ENCODE data around the gene LYPD5. TPM values are rescaled to one million over a fixed set of nuclear protein-coding genes. Genes with fewer than 3 reads are reported as not detected.
A peak's percentile ranks its signal among the peaks of the same experiment; 100 is the strongest.

LYPD5 gene
- total RNA-seq, 1 experiment from 2014 or later: 0.46 TPM

DNA sequence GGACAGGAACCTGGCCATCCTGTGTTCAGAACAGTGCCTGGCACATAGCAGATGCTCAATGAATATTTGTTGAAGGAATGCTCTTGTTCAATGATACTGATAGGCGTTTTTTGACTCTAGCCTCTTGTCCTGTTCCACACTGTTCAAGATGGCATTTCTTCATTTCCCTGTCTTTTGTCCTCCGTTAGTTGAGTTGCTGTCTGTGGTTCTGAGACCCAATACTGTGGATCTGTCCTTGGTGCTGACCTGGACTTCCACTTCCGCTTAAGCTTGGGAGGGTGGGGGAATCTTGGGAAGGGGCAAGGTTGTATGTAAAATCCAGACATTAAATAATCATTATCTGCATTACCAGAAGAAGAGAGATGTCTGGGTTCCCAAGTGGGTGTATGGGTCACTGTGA is 13.2 kb downstream of the LYPD5 start:
- 0 out of 2 replicates have a peak, but pooled peaks have one; percentile 43 for ATAC-seq
- 0 out of 2 replicates have a peak, but pooled peaks cover 3% of the 10 kb centered on the region for H3K4me1 Mint-ChIP-seq
- CTCF ChIA-PET: interaction anchor here (1.1 to 1.7 kb wide), 4 partner anchors 23 to 65 kb away, joined by 3 to 6 read pairs (median 4); no protein-coding TSS in a partner anchor
- TF ChIP-seq SP1 (CRISPR knock-in tag; conservative IDR thresholded peaks at IDR 0.05) (no peak), ATF1 (CRISPR knock-in tag; IDR thresholded peaks at IDR 0.05) (0 out of 2 replicates have a peak, but pooled peaks have one; percentile 59), ZNF423 (CRISPR knock-in tag; IDR thresholded peaks at IDR 0.05) (no peak), TEAD1 (CRISPR knock-in tag; IDR thresholded peaks at IDR 0.05) (peak; percentile 60; the same call in 1 of the 2 replicates), GTF2I (CRISPR knock-in tag; conservative IDR thresholded peaks at IDR 0.05) (no peak), NFYB (CRISPR knock-in tag; conservative IDR thresholded peaks at IDR 0.05; ENCODE audit: low read depth) (no peak), MXD4 (CRISPR knock-in tag; IDR thresholded peaks at IDR 0.05; ENCODE audit: borderline replicate concordance) (no peak), ETV6 (CRISPR knock-in tag; IDR thresholded peaks at IDR 0.05) (no peak), GABPB1 (CRISPR knock-in tag; IDR thresholded peaks at IDR 0.05) (no peak), NR3C1 (CRISPR knock-in tag; conservative IDR thresholded peaks at IDR 0.05; ENCODE audit: low read depth) (no peak), TEAD4 (CRISPR knock-in tag; IDR thresholded peaks at IDR 0.05) (peak; percentile 96), JAZF1 (CRISPR knock-in tag; IDR thresholded peaks at IDR 0.05) (no peak), NFE2L1 (CRISPR knock-in tag; IDR thresholded peaks at IDR 0.05) (peak; percentile 73), SMAD3 (CRISPR knock-in tag; IDR thresholded peaks at IDR 0.05; ENCODE audit: borderline replicate concordance) (peak; percentile 39; the same call in 1 of the 2 replicates), HMGA2 (CRISPR knock-in tag; IDR thresholded peaks at IDR 0.05) (no peak), ZNF232 (CRISPR knock-in tag; IDR thresholded peaks at IDR 0.05) (peak; percentile 78; the same call in 1 of the 2 replicates)
- TF ChIP-seq, protein P1, sequence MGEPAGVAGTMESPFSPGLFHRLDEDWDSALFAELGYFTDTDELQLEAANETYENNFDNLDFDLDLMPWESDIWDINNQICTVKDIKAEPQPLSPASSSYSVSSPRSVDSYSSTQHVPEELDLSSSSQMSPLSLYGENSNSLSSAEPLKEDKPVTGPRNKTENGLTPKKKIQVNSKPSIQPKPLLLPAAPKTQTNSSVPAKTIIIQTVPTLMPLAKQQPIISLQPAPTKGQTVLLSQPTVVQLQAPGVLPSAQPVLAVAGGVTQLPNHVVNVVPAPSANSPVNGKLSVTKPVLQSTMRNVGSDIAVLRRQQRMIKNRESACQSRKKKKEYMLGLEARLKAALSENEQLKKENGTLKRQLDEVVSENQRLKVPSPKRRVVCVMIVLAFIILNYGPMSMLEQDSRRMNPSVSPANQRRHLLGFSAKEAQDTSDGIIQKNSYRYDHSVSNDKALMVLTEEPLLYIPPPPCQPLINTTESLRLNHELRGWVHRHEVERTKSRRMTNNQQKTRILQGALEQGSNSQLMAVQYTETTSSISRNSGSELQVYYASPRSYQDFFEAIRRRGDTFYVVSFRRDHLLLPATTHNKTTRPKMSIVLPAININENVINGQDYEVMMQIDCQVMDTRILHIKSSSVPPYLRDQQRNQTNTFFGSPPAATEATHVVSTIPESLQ (CRISPR knock-in tag; IDR thresholded peaks at IDR 0.05): no peak
- TF ChIP-seq, protein P2, sequence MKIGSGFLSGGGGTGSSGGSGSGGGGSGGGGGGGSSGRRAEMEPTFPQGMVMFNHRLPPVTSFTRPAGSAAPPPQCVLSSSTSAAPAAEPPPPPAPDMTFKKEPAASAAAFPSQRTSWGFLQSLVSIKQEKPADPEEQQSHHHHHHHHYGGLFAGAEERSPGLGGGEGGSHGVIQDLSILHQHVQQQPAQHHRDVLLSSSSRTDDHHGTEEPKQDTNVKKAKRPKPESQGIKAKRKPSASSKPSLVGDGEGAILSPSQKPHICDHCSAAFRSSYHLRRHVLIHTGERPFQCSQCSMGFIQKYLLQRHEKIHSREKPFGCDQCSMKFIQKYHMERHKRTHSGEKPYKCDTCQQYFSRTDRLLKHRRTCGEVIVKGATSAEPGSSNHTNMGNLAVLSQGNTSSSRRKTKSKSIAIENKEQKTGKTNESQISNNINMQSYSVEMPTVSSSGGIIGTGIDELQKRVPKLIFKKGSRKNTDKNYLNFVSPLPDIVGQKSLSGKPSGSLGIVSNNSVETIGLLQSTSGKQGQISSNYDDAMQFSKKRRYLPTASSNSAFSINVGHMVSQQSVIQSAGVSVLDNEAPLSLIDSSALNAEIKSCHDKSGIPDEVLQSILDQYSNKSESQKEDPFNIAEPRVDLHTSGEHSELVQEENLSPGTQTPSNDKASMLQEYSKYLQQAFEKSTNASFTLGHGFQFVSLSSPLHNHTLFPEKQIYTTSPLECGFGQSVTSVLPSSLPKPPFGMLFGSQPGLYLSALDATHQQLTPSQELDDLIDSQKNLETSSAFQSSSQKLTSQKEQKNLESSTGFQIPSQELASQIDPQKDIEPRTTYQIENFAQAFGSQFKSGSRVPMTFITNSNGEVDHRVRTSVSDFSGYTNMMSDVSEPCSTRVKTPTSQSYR (CRISPR knock-in tag; IDR thresholded peaks at IDR 0.05): peak; percentile 88; the same call in 1 of the 2 replicates
- TF ChIP-seq, protein P3, sequence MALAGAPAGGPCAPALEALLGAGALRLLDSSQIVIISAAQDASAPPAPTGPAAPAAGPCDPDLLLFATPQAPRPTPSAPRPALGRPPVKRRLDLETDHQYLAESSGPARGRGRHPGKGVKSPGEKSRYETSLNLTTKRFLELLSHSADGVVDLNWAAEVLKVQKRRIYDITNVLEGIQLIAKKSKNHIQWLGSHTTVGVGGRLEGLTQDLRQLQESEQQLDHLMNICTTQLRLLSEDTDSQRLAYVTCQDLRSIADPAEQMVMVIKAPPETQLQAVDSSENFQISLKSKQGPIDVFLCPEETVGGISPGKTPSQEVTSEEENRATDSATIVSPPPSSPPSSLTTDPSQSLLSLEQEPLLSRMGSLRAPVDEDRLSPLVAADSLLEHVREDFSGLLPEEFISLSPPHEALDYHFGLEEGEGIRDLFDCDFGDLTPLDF (CRISPR knock-in tag; IDR thresholded peaks at IDR 0.05): peak; percentile 88
- TF ChIP-seq, protein P4, sequence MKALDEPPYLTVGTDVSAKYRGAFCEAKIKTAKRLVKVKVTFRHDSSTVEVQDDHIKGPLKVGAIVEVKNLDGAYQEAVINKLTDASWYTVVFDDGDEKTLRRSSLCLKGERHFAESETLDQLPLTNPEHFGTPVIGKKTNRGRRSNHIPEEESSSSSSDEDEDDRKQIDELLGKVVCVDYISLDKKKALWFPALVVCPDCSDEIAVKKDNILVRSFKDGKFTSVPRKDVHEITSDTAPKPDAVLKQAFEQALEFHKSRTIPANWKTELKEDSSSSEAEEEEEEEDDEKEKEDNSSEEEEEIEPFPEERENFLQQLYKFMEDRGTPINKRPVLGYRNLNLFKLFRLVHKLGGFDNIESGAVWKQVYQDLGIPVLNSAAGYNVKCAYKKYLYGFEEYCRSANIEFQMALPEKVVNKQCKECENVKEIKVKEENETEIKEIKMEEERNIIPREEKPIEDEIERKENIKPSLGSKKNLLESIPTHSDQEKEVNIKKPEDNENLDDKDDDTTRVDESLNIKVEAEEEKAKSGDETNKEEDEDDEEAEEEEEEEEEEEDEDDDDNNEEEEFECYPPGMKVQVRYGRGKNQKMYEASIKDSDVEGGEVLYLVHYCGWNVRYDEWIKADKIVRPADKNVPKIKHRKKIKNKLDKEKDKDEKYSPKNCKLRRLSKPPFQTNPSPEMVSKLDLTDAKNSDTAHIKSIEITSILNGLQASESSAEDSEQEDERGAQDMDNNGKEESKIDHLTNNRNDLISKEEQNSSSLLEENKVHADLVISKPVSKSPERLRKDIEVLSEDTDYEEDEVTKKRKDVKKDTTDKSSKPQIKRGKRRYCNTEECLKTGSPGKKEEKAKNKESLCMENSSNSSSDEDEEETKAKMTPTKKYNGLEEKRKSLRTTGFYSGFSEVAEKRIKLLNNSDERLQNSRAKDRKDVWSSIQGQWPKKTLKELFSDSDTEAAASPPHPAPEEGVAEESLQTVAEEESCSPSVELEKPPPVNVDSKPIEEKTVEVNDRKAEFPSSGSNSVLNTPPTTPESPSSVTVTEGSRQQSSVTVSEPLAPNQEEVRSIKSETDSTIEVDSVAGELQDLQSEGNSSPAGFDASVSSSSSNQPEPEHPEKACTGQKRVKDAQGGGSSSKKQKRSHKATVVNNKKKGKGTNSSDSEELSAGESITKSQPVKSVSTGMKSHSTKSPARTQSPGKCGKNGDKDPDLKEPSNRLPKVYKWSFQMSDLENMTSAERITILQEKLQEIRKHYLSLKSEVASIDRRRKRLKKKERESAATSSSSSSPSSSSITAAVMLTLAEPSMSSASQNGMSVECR (CRISPR knock-in tag; IDR thresholded peaks at IDR 0.05; ENCODE audit: borderline replicate concordance): peak; percentile 89; the same call in 1 of the 2 replicates
- TF ChIP-seq, protein P5, sequence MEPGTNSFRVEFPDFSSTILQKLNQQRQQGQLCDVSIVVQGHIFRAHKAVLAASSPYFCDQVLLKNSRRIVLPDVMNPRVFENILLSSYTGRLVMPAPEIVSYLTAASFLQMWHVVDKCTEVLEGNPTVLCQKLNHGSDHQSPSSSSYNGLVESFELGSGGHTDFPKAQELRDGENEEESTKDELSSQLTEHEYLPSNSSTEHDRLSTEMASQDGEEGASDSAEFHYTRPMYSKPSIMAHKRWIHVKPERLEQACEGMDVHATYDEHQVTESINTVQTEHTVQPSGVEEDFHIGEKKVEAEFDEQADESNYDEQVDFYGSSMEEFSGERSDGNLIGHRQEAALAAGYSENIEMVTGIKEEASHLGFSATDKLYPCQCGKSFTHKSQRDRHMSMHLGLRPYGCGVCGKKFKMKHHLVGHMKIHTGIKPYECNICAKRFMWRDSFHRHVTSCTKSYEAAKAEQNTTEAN (CRISPR knock-in tag; IDR thresholded peaks at IDR 0.05): no peak; the same call in 1 of the 2 replicates
- TF ChIP-seq, protein P6, sequence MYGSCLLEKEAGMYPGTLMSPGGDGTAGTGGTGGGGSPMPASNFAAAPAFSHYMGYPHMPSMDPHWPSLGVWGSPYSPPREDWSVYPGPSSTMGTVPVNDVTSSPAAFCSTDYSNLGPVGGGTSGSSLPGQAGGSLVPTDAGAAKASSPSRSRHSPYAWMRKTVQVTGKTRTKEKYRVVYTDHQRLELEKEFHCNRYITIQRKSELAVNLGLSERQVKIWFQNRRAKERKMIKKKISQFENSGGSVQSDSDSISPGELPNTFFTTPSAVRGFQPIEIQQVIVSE (CRISPR knock-in tag; IDR thresholded peaks at IDR 0.05; ENCODE audit: borderline replicate concordance): no peak

More for the DNA sequence above, 13.2 kb downstream of the LYPD5 start:
- Mint-ChIP-seq H3K27me3 (ENCODE audit: low read depth) (peaks cover 17% of the 10 kb centered on the region), H3K27ac (no peak overlapping the region), H3K4me3 (no peak overlapping the region), H3K36me3 (no peaks in the 10 kb centered on the region), H3K9me3 (no peaks in the 10 kb centered on the region)
- peak; percentile 56 for DNase-seq (ENCODE audit: low spot score)
- POLR2A ChIA-PET: no interaction called here

Measured in WTC11 (cell line).